NCI-H2171 treated with DMSO at 0.1 percent for 48 hours (cell line): Measurements from ENCODE around the gene PIGX.
"Not testable (repeated sequence)": the region's sequence is repeated elsewhere in the genome, so short reads cannot be mapped to it uniquely, and the experiment has no call there.

Experiments used
- DNase-seq: peaks from one replicate; lab custom pipeline; 2025; lab: John Stamatoyannopoulos, UW

Gene PIGX

GRCh38 chr3:196706327-196706726 lies 5.8 kb upstream of the PIGX start:
- DNase-seq, result no peak

GRCh38 chr3:196706731-196707130 lies 5.4 kb upstream of the PIGX start:
- no peak for DNase-seq

DNA sequence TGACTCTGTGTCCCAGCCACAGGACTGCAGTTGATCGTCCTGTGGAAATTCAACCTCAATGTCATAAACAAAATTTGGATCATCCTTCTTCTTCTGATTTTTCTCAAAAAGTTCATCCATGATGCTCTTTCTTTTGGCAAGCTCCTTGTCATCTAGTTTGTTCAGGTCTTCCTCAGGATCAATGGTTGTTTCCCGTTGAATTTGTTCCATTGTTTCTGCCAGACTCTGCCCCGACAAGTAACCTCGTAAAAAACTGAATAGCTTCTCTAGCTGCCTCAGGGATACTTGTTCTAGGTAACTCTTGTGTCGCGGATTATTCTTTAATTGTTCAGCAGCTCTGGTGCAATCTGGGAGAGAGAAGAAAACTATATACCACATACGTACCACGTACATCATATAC lies 4.6 kb upstream of the PIGX start:
- no peak for DNase-seq

DNA sequence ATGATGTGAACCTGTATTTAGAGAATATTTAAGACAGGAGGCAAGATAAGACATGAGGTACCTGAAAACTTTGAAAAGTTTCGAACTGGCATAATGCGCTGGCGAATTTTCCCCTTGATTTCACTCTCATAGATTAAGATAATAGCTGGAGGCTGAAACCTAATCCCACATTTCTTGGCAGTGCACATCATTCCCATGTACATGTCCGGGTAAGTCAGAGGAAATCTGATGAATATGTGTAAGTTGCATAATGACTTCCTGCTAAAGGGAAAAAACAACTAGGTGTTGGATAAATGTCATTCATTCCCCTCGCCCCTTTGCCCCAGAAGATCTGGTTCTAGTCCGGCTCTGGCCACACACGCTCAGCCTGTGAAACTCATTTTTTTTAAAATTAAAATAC lies 3.7 kb upstream of the PIGX start:
- DNase-seq, result no peak

DNA sequence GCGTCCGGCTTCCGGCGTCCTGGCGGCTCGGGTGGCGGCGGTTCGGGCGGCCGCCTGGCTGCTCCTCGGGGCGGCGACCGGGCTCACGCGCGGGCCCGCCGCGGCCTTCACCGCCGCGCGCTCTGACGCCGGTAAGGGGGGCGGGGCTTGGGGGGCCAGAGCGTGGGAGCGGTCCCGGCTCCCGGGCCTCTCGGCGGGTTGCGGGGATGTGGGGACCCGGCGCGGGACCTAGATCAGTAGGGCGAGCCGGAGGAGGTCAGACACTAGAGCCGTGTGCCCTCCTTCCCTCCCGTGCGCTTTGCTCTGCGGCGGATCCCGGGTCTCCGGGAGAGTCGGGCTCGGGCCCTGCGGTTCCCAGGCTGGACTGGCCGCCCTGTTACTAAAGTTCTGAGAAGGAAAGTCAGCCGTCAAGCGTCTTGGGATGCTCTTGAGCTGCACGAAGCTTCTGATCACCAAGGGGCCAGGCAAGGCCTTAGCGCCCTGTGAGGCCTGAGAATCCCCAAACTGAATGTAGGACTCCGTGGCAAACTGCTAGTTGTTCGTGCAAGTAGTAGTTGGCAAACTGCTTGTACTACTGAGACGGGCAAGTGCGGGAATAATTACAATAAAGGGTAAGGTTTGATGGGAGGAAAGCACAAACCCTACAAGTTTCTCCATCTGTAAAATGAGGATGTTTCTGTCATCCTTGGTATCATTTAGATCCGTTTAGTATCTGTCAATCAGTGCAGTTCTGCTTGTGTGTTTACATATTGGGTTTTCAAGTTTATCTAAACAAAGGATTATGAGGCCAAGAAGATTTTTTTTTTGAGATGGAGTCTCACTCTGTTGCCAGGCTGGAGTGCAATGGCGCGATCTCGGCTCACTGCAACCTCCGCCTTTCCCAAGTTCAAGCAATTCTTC lies 587 bp downstream of the PIGX start:
- DNase-seq, result peak; percentile 59

GRCh38 chr3:196717162-196717561 lies 5.0 kb downstream of the PIGX start:
- DNase-seq, result not testable (repeated sequence)

GRCh38 chr3:196721097-196721496 lies 8.9 kb downstream of the PIGX start:
- no peak for DNase-seq

- DNase-seq, result no peak
Measured at GRCh38 chr3:196726788-196727675, 14.9 kb downstream of the PIGX start.

- DNase-seq, result no peak
Measured at GRCh38 chr3:196735751-196736150, 23.6 kb downstream of the PIGX start.

- no peak for DNase-seq
Measured at GRCh38 chr3:196736670-196737374, 24.6 kb downstream of the PIGX start.

DNA sequence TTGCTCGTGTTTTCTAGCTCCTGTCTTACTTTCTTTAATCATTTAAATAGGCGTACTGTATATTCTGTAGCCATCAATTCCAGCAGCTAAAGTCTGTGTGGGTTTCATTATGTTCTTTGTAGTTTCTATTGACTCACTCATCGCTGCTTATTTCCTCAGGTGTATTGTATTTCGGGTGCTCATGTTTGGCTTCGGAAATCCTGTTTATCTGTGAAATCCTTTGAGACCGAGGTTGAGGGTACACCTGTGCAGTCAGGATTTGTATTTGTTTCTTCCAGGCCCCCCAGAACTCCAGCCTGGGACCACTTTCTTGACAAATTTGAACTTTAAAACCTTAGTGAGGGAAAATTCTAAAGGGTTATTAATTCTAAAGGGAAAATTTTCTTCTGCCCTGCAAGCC lies 25.5 kb downstream of the PIGX start:
- no peak for DNase-seq

GRCh38 chr3:196739671-196740480 lies 27.7 kb downstream of the PIGX start, which contains the start of gene PAK2:
PAK2 (plus strand) TSS chr3:196739857; CDS start chr3:196782647, 42,790 bp downstream.
- peak; percentile 95 for DNase-seq

- peak; percentile 61 for DNase-seq
Measured at GRCh38 chr3:196740481-196741248, 28.5 kb downstream of the PIGX start.

GRCh38 chr3:196741249-196741889 lies 29.2 kb downstream of the PIGX start:
- no peak for DNase-seq

DNA sequence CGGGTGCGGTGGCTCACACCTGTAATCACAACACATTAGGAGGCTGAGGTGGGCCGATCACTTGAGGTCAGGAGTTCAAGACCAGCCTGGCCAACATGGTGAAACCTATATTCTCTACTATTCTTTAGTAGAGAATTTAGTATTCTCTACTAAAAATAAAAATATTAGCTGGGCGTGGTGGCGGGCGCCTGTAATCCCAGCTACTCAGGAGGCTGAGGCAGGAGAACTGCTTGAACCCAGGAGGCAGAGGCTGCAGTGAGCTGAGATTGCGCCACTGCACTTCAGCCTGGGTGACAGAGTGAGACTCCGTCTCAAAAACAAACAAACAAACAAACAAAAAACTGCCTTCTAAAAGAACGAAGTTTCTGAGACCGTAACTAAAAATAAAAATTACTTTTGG lies 31.4 kb downstream of the PIGX start:
- not testable (repeated sequence) for DNase-seq

DNA sequence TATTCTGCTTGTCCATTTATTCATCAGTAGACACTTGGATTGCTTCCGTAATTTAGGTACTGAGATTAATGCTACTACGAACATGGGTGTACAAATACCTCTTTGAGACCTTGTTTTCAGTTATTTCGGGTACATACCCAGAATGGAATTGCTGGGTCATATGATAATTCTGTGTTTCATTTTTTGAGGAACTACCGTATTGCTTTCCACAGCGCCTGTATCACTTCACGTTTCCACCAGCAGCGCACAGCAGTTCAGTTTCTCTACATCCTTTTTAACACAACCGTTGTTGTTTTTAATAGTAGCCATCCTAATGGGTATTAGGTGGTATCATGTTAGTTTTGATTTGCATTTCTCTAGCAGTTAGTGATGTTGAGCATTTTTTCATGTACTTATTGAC lies 36.9 kb downstream of the PIGX start:
- DNase-seq, result no peak

- no peak for DNase-seq
Measured at GRCh38 chr3:196753201-196753600, 41.0 kb downstream of the PIGX start.

DNA sequence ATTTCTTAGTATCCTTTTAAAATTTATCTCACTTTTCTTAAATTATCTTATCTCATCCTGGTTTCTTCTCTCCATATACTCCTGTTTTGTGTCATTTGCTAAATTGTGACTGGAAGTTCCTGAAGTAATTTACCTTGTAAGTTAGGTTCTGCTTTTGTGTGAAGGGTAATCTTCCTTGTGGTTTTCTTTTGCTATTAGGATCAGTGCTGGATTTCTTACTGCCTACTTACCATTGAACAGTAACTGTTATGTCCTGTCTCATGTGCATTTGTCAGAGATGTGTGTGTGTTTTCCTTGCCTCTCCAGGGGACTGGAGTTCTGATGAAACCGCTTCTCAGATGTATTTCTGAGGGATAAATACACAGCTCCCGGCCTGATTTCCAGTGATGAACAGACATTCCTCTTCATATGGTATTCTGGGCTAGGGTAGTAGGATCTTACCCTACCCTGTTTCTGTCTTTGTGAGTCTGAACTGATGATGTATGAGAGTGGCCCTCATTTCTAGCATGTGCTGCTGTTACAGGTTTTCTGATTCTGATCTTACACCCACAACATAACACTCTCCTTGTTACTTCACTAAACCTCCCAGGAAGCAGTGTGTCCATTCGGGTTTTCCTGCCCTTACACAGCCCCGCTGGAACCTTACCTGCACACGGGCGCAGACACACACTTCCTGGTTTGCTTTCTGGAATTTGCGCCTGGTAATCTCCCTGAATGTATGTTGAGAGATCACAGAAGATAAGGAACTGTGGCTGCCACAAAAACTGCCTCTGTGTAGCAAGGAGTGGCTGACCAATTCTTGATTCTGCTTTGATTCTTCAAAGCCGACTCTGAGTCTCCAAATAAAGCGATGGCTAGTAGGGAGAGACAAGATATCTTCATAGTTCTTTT lies 42.2 kb downstream of the PIGX start:
- no peak for DNase-seq

- DNase-seq, result no peak
Measured at GRCh38 chr3:196756732-196757131, 44.6 kb downstream of the PIGX start.
